HepG2 (cell line): ENCODE results near the gene ARFGEF2. TPM values are rescaled to one million over a fixed set of nuclear protein-coding genes. Genes with fewer than 3 reads are reported as not detected.
A peak's percentile ranks its signal among the peaks of the same experiment; 100 is the strongest.

ENCODE experiments used
- ARID5B ChIP-seq: IDR thresholded peaks from 2 replicates; pipeline ENCODE4 v1.4.0; 2020; ENCODE audit warnings: mild to moderate bottlenecking, missing genetic modification reagents
- ATF4 ChIP-seq, 2 experiments: fragments of 450-650 bp in 1 of 2; sonication (generic) in 1 of 2; formaldehyde crosslinking; IDR thresholded peaks; 2 replicates each; pipeline versions ENCODE4 v1.5.0 to v1.8.0; 2020 to 2022; ENCODE audit warnings: mild to moderate bottlenecking in 1 of 2, missing genetic modification reagents in 1 of 2
- ATF7-NPFF ChIP-seq: sonication (generic); formaldehyde crosslinking; IDR thresholded peaks from 2 replicates; pipeline ENCODE4 v1.8.1; 2023; ENCODE audit warnings: mild to moderate bottlenecking, low read depth, missing genetic modification reagents, moderate library complexity
- HHEX ChIP-seq: IDR thresholded peaks from 2 replicates; pipeline ENCODE4 v1.6.1; 2016; ENCODE audit warnings: control low read depth
- HOXA3 ChIP-seq: sonication (generic); formaldehyde crosslinking; IDR thresholded peaks from 2 replicates; pipeline ENCODE4 v1.5.0; 2020; ENCODE audit warnings: missing genetic modification reagents
- MAZ ChIP-seq, 2 experiments: sonication (generic) in 1 of 2; formaldehyde crosslinking in 1 of 2; IDR thresholded peaks; 2 replicates each; pipeline versions ENCODE4 v1.5.0 to v1.6.1; 2012 to 2020; ENCODE audit warnings: low read depth in 2 of 2, mild to moderate bottlenecking in 2 of 2, borderline replicate concordance in 1 of 2, improper control_type of control experiment in 1 of 2, low read length in 1 of 2, missing genetic modification reagents in 1 of 2, moderate library complexity in 1 of 2
- RAD51 ChIP-seq: fragments of 450-650 bp; IDR thresholded peaks from 2 replicates; pipeline ENCODE4 v1.6.1; 2016; ENCODE audit warnings: borderline replicate concordance
- SP2 ChIP-seq: sonication (generic); formaldehyde crosslinking; IDR thresholded peaks from 2 replicates; pipeline ENCODE4 v1.5.1; 2020; ENCODE audit warnings: mild to moderate bottlenecking, missing genetic modification reagents
- SP5 ChIP-seq: IDR thresholded peaks from 2 replicates; pipeline ENCODE4 v1.6.1; 2016; ENCODE audit warnings: low read depth, borderline replicate concordance
- SRSF9 ChIP-seq: fragments of 200-400 bp; formaldehyde crosslinking; IDR thresholded peaks from 2 replicates; pipeline ENCODE4 v1.6.1; 2018; ENCODE audit warnings: borderline replicate concordance, mild to moderate bottlenecking, low read depth, low read length; ENCODE audit not compliant: insufficient read depth, poor library complexity, severe bottlenecking
- TFDP1 ChIP-seq: IDR thresholded peaks from 2 replicates; pipeline ENCODE4 v1.6.1; 2016; ENCODE audit warnings: missing compliant biosample characterization, missing genetic modification reagents, borderline replicate concordance
- ZBTB7A ChIP-seq: sonication (generic); formaldehyde crosslinking; IDR thresholded peaks from 2 replicates; pipeline ENCODE4 v1.8.0; 2022; ENCODE audit warnings: mild to moderate bottlenecking, missing genetic modification reagents
- ZNF251 ChIP-seq: sonication (generic); formaldehyde crosslinking; IDR thresholded peaks from 2 replicates; pipeline ENCODE4 v1.9.0; 2021; ENCODE audit warnings: mild to moderate bottlenecking, missing genetic modification reagents
- ZNF3 ChIP-seq: IDR thresholded peaks from 2 replicates; pipeline ENCODE4 v1.7.0; 2017; ENCODE audit warnings: inconsistent platforms
- ZNF383 ChIP-seq: sonication (generic); formaldehyde crosslinking; IDR thresholded peaks from 2 replicates; pipeline ENCODE4 v1.4.0; 2020; ENCODE audit warnings: missing genetic modification reagents, mild to moderate bottlenecking, borderline replicate concordance
- ZNF414 ChIP-seq: sonication (generic); formaldehyde crosslinking; IDR thresholded peaks from 2 replicates; pipeline ENCODE4 v1.5.0; 2020; ENCODE audit warnings: missing genetic modification reagents
- ZNF460 ChIP-seq: sonication (generic); formaldehyde crosslinking; IDR thresholded peaks from 2 replicates; pipeline ENCODE4 v1.5.1; 2020; ENCODE audit warnings: missing genetic modification reagents, mild to moderate bottlenecking, borderline replicate concordance
- ZNF619 ChIP-seq: sonication (generic); formaldehyde crosslinking; IDR thresholded peaks from 2 replicates; pipeline ENCODE4 v1.4.0; 2020; ENCODE audit warnings: mild to moderate bottlenecking, missing genetic modification reagents
- ZNF703 ChIP-seq: sonication (generic); formaldehyde crosslinking; IDR thresholded peaks from 2 replicates; pipeline ENCODE4 v1.5.1; 2020; ENCODE audit warnings: missing genetic modification reagents, mild to moderate bottlenecking, moderate library complexity, borderline replicate concordance
- ZNF740 ChIP-seq: sonication (generic); formaldehyde crosslinking; IDR thresholded peaks from 2 replicates; pipeline ENCODE4 v1.4.0; 2020; ENCODE audit warnings: missing genetic modification reagents
- ZSCAN22 ChIP-seq: sonication (generic); formaldehyde crosslinking; IDR thresholded peaks from 2 replicates; pipeline ENCODE4 v1.4.0; 2020; ENCODE audit warnings: mild to moderate bottlenecking, missing genetic modification reagents
- polyA plus RNA-seq, 8 experiments: library from polyadenylated mRNA; depleted of rRNA in 3 of 8; stranded (reverse) in 7 of 8; unstranded in 1 of 8; fragments of >200 nt; fragmentation: Illumina TruSeq in 4 of 8; extraction: Trizol in 4 of 8; gene quantifications; 2 replicates each; pipeline versions ENCODE4 v1.2.1 to v1.2.3, GENCODE V29; 2011 to 2016; ENCODE audit warnings: low read depth in 4 of 8, missing spikeins in 1 of 8, mixed read lengths in 1 of 8; ENCODE audit not compliant: insufficient read depth in 1 of 8
- total RNA-seq, 5 experiments: library from RNA; depleted of rRNA; stranded (reverse); fragments of >200 nt; fragmentation: Illumina TruSeq; extraction: Trizol; gene quantifications; 2 replicates each; pipeline ENCODE4 v1.2.3, GENCODE V29; 2016; ENCODE audit warnings: low read depth in 1 of 5

Gene ARFGEF2
- total and polyA plus RNA-seq, 2 of the 13 experiments (the other 11 are each of a cell fraction or from before 2014, with no cell fraction given) = 44.0 to 60.8 TPM

GRCh38 chr20:48919882-48920526, 1.5 kb upstream of the ARFGEF2 start (continued):
- TF ChIP-seq ATF4 (CRISPR knock-in tag; IDR thresholded peaks at IDR 0.05) (0 out of 4 replicates have a peak, but pooled peaks of 1 of the 2 experiments have one; percentile 38), HOXA3 (CRISPR knock-in tag) (peak; percentile 91), ARID5B (peak; percentile 97), ATF7-NPFF (CRISPR knock-in tag) (no peak), ZNF3 (peak; percentile 82), SP5 (CRISPR knock-in tag) (peak; percentile 70), SP2 (CRISPR knock-in tag) (no peak), ZNF703 (CRISPR knock-in tag) (0 out of 2 replicates have a peak, but pooled peaks have one; percentile 41), ZNF251 (peak; percentile 89; the same call in 1 of the 2 replicates), RAD51 (no peak), ZNF740 (no peak), SRSF9 (no peak), HHEX (CRISPR knock-in tag) (peak; percentile 64), MAZ (IDR thresholded peaks at IDR 0.05; ENCODE audit: borderline replicate concordance, low read depth, low read length) (no peak), MAZ (CRISPR knock-in tag; IDR thresholded peaks at IDR 0.05; ENCODE audit: low read depth) (peak; percentile 79), ZNF460 (CRISPR knock-in tag) (no peak), TFDP1 (CRISPR knock-in tag) (no peak), ZSCAN22 (CRISPR knock-in tag) (no peak), ZNF383 (no peak), ZBTB7A (CRISPR knock-in tag) (peak; percentile 71; the same call in 1 of the 2 replicates), ZNF414 (CRISPR knock-in tag) (0 out of 2 replicates have a peak, but pooled peaks have one; percentile 34), ZNF619 (CRISPR knock-in tag) (peak; percentile 96)
